Measurements from ENCODE around the gene FZD7. TPM values are rescaled to one million over a fixed set of nuclear protein-coding genes. Genes with fewer than 3 reads are reported as not detected.

The FZD7 gene
- total RNA-seq, 4 donors from 2014 or later = 3.8 to 24.7 (median 10.1) TPM

GRCh38 chr2:202043475-202043874, 9.8 kb downstream of the FZD7 start:
- DNase-seq (ENCODE audit: low spot score) (no peak), ATAC-seq (ENCODE audit: low FRiP score) (no peak)
- TF ChIP-seq, protein P1, sequence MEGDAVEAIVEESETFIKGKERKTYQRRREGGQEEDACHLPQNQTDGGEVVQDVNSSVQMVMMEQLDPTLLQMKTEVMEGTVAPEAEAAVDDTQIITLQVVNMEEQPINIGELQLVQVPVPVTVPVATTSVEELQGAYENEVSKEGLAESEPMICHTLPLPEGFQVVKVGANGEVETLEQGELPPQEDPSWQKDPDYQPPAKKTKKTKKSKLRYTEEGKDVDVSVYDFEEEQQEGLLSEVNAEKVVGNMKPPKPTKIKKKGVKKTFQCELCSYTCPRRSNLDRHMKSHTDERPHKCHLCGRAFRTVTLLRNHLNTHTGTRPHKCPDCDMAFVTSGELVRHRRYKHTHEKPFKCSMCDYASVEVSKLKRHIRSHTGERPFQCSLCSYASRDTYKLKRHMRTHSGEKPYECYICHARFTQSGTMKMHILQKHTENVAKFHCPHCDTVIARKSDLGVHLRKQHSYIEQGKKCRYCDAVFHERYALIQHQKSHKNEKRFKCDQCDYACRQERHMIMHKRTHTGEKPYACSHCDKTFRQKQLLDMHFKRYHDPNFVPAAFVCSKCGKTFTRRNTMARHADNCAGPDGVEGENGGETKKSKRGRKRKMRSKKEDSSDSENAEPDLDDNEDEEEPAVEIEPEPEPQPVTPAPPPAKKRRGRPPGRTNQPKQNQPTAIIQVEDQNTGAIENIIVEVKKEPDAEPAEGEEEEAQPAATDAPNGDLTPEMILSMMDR (IDR thresholded peaks at IDR 0.05) = no peak

DNA sequence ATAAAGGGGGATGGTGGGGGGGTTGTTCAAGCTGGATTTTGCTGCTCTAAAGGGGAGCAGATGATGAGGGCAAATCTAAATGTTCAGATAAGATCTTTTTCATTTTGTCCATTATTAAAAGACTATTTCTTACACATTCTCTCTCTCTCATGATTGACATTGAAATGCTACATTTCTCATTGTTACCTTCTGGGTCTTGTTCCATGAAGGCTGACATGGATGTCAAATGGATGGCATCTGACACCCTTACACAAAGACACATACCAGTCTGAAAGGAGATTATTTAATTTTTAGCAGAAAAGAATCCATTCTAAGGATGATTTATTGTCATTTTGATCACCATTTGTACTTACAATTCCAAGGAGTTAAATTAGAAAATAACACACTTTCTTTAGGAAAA, 11.1 kb downstream of the FZD7 start:
- no peak for DNase-seq (ENCODE audit: low spot score)
- TF ChIP-seq, protein P1 (IDR thresholded peaks at IDR 0.05) = no peak
- ATAC-seq (ENCODE audit: low FRiP score) = no peak

- DNase-seq (ENCODE audit: low spot score) (no peak), ATAC-seq (ENCODE audit: low FRiP score) (no peak)
- TF ChIP-seq, protein P1 (IDR thresholded peaks at IDR 0.05) = no peak
These were observed 12.9 kb downstream of the FZD7 start for GRCh38 chr2:202046572-202046971.

DNA sequence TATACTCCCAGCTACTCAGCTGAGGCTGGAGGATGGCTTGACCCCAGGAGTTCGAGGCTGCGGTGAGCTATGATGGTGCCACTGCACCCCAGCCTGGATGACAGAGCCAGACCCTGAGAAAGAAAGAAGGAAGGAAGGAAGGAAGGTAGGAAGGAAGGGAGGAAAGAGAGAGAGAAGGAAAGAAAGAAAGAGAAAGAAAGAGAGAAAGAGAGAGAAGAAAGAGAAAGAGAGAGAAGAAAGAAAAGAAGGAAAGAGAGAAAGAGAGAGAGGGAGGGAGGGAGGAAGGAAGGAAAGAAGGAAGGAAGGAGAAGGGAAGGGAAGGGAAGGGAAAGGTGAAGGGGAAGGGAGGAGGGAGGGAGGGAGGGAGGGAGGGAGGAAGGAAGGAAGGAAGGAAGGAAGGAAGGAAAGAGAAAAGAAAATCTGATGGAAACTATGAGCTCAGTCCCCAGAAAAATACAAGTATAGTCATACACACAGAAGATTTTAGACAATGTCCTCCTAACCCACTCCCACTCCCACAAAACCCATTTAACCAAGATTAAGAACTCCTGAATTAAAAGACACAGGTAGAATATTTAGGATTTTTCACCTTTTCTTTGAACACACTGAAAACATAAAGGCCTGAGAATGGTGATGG, 15.6 kb downstream of the FZD7 start:
- TF ChIP-seq, protein P1 (IDR thresholded peaks at IDR 0.05) = no peak
- no peak for ATAC-seq (ENCODE audit: low FRiP score)

DNA sequence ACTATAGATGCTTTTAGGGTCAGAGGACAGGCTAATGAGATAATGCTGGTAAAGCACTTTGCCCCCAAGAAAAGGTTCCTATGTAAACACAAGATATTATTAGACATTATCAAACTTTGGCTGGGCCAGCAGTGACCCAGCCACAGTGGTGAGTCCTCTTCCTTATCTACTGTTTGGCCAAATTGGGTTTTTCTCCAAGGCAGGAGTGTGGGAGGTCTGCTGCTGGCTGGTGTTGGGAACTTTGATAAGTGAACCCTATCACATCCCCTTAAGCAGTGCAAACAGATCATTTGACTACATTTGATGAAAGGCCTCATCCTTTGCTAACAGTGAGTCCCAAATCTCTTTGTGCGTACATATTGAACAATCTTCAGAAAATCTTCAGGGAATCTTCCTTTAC, 16.2 kb downstream of the FZD7 start:
- DNase-seq (ENCODE audit: low spot score) (no peak), ATAC-seq (ENCODE audit: low FRiP score) (no peak)
- TF ChIP-seq, protein P1 (IDR thresholded peaks at IDR 0.05) = no peak

More for the DNA sequence above, 15.6 kb downstream of the FZD7 start:
- no peak for DNase-seq (ENCODE audit: low spot score)

- DNase-seq (ENCODE audit: low spot score) (no peak), ATAC-seq (ENCODE audit: low FRiP score) (peak; percentile 50)
- TF ChIP-seq, protein P1 (IDR thresholded peaks at IDR 0.05) = no peak
These were observed 17.0 kb downstream of the FZD7 start for GRCh38 chr2:202050652-202051051.

DNA sequence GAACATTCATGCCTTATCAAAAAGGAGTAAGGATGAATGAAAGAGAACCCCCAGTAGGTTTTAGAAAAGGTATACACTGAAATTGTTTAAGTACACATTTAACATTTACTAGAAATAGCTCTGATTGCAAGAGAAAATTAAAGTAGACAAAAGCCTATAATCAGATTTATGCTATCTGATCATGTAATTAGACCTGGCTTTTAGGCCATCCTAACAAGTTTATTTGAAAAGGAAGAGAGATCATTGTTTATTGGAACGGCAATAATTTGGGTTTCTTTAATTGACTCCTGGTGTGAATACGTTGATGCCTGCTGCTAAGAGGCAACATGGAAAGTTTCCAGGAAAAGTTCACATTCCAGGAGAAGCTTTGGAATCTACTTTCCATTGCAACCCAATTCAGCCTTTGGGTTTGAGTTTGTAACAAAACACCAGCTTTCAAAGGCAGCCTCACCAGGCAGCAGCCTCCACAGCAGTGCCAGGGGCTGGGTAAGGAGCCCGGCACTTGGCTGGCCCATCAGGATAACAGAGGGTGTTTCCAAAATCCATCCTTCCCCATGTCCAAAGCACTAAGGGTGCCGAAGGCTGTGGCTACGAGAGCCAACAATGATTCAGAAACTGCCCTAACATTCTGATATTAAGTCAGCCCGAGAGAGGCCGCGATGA, 18.0 kb downstream of the FZD7 start:
- DNase-seq (ENCODE audit: low spot score) (no peak), ATAC-seq (ENCODE audit: low FRiP score) (peak; percentile 74)
- TF ChIP-seq, protein P1 (IDR thresholded peaks at IDR 0.05) = no peak

Data from omental fat pad (tissue), 4 donors.